ENCODE results near the gene NRG2. TPM values are rescaled to one million over a fixed set of nuclear protein-coding genes. Genes with fewer than 3 reads are reported as not detected.

Gene NRG2
- total and polyA plus RNA-seq, 7 experiments from 2014 or later = 0.05 to 0.22 (median 0.12) TPM; not detected in 3

DNA sequence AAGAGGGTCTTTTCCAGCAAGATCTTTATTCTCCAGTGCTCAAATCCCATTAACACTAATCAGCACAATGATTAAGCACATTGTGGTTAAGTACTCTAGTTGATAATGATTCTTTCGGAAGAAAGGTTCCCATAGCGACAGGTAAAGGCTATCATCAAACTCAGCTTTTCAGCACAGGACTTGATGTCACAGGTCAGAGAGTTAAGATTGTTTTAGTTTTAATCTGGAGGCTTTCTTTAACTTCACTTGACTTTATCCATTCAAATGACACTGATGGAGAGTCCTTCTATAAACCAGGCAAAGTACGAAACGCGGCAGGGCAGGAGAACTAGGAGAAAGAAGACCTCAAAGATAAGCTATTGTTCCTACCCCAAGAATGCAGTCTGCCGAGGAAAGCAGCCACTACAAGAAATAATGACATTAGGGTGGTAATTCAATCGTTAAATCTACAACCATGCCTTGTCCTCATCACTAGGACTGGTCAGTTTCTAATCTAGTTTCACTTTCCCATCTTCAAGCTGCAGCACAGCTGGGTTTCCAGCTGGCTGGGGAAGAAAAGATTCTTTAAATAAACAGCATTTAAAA is 4.6 kb downstream of the NRG2 start:
- Histone ChIP-seq H3K4me1 (ENCODE audit: control insufficient read depth in 2 of 2, insufficient read depth in 2 of 2, low read length in 2 of 2) (peaks cover 3 to 4% of the 10 kb centered on the region in 2 donors), H3K27me3 (ENCODE audit: control insufficient read depth in 2 of 2, insufficient read depth in 2 of 2, low read length in 2 of 2) (peaks cover 0 to 3% of the 10 kb centered on the region in 2 donors), H3K36me3 (ENCODE audit: control insufficient read depth in 2 of 3, insufficient read depth in 3 of 3, low read length in 3 of 3) (no peaks in the 10 kb centered on the region), H3K27ac (ENCODE audit: low read depth, low read length) (no peak overlapping the region), H3K4me3 (ENCODE audit: low read length) (no peak overlapping the region), H3K9me3 (ENCODE audit: control insufficient read depth in 2 of 3, low read length in 3 of 3) (no peaks in the 10 kb centered on the region)
- no peak for ATAC-seq
- H3K27me3 Mint-ChIP-seq = peaks cover 62 to 81% (median 74%) of the 10 kb centered on the region in 5 donors
- no peak overlapping the region for H3K27ac Mint-ChIP-seq
- peaks cover 0 to 5% (median 0%) of the 10 kb centered on the region in 5 donors for H3K36me3 Mint-ChIP-seq
- POLR2A ChIA-PET = no interaction called here
- CTCF ChIA-PET = no interaction called here
- H3K9me3 Mint-ChIP-seq = peaks cover 0 to 7% (median 0%) of the 10 kb centered on the region in 11 donors
- H3K4me1 Mint-ChIP-seq = peaks cover 11 to 19% (median 13%) of the 10 kb centered on the region in 7 donors
- intact Hi-C loops (cut with micrococcal nuclease) = no loop called here
- peak overlapping the region in 5 of 10 donors; percentile 6 to 29 (median 24) for H3K4me3 Mint-ChIP-seq
- DNase-seq = no peak

DNA sequence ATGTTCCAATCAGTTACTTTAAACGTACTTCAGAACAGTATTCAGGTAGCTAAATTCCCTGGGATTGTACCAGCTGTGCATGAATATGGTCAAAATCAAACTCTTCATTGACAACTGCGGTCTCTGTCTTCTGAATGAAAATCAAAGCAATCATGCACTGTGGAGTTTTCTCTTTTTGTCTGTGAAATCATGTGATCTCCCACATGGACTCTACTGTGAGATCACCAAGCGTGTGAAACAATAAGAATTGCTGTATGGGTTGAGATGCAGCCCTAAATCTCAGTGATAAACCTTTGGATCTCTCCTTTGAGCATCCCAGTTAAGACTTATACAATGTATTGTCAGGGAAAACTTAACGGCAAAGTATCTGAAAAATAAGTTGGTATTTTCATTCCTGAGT is 6.1 kb downstream of the NRG2 start:
- no peak overlapping the region for H3K4me3 Mint-ChIP-seq
- CTCF ChIA-PET = interaction anchor here (0.6 to 0.7 kb wide), 2 partner anchors 322 to 423 kb away, joined by 3 to 5 read pairs; no protein-coding TSS in a partner anchor
- Histone ChIP-seq H3K9me3 (ENCODE audit: control insufficient read depth in 2 of 3, low read length in 3 of 3) (no peaks in the 10 kb centered on the region), H3K4me1 (ENCODE audit: control insufficient read depth in 2 of 2, insufficient read depth in 2 of 2, low read length in 2 of 2) (peaks cover 0 to 3% of the 10 kb centered on the region in 2 donors), H3K4me3 (ENCODE audit: low read length) (no peak overlapping the region), H3K27me3 (ENCODE audit: control insufficient read depth in 2 of 2, insufficient read depth in 2 of 2, low read length in 2 of 2) (no peaks in the 10 kb centered on the region), H3K27ac (ENCODE audit: low read depth, low read length) (no peak overlapping the region), H3K36me3 (ENCODE audit: control insufficient read depth in 2 of 3, insufficient read depth in 3 of 3, low read length in 3 of 3) (no peaks in the 10 kb centered on the region)
- POLR2A ChIA-PET = no interaction called here
- peaks cover 63 to 82% (median 81%) of the 10 kb centered on the region in 5 donors for H3K27me3 Mint-ChIP-seq
- no peak overlapping the region for H3K27ac Mint-ChIP-seq
- H3K36me3 Mint-ChIP-seq = peaks cover 0 to 5% (median 0%) of the 10 kb centered on the region in 5 donors
- DNase-seq = no peak
- H3K4me1 Mint-ChIP-seq = peaks cover 8 to 15% (median 13%) of the 10 kb centered on the region in 7 donors
- intact Hi-C loops (cut with micrococcal nuclease) = no loop called here
- ATAC-seq = no peak
- peaks cover 0 to 7% (median 0%) of the 10 kb centered on the region in 11 donors for H3K9me3 Mint-ChIP-seq

DNA sequence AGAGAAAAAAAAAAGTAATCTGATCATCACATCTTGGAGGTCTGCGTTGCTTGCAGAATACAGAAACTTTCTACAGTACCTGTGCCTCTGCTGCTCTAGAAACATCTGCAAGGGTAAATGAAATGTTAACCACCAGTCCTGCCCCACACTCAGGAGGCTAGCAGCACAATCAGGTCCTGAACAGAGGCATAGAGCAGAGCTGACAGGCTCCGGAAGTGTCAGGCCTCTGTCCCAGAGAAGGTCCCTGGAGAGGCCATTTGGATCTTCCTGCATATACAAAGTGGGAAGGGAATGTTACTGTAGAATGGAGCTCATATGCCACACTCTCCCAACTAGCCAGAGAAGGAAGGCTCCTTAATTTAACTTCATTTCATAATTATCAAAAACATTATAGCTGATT is 7.2 kb downstream of the NRG2 start:
- intact Hi-C loops (cut with micrococcal nuclease) = no loop called here
- Histone ChIP-seq H3K36me3 (ENCODE audit: control insufficient read depth in 2 of 3, insufficient read depth in 3 of 3, low read length in 3 of 3) (no peaks in the 10 kb centered on the region), H3K27ac (ENCODE audit: low read depth, low read length) (no peak overlapping the region), H3K27me3 (ENCODE audit: control insufficient read depth in 2 of 2, insufficient read depth in 2 of 2, low read length in 2 of 2) (no peaks in the 10 kb centered on the region), H3K4me3 (ENCODE audit: low read length) (no peak overlapping the region), H3K4me1 (ENCODE audit: control insufficient read depth in 2 of 2, insufficient read depth in 2 of 2, low read length in 2 of 2) (no peaks in the 10 kb centered on the region), H3K9me3 (ENCODE audit: control insufficient read depth in 2 of 3, low read length in 3 of 3) (no peaks in the 10 kb centered on the region)
- DNase-seq (no peak), ATAC-seq (no peak)
- Mint-ChIP-seq H3K27me3 (peaks cover 60 to 79% (median 78%) of the 10 kb centered on the region in 5 donors), H3K36me3 (peaks cover 0 to 5% (median 0%) of the 10 kb centered on the region in 5 donors), H3K27ac (no peak overlapping the region), H3K9me3 (peaks cover 0 to 7% (median 0%) of the 10 kb centered on the region in 11 donors), H3K4me1 (peaks cover 0 to 9% (median 5%) of the 10 kb centered on the region in 7 donors), H3K4me3 (no peak overlapping the region)
- POLR2A ChIA-PET = no interaction called here
- CTCF ChIA-PET = interaction anchor here (0.6 to 0.8 kb wide), 2 partner anchors 29 to 124 kb away, joined by 3 to 4 read pairs; no protein-coding TSS in a partner anchor

DNA sequence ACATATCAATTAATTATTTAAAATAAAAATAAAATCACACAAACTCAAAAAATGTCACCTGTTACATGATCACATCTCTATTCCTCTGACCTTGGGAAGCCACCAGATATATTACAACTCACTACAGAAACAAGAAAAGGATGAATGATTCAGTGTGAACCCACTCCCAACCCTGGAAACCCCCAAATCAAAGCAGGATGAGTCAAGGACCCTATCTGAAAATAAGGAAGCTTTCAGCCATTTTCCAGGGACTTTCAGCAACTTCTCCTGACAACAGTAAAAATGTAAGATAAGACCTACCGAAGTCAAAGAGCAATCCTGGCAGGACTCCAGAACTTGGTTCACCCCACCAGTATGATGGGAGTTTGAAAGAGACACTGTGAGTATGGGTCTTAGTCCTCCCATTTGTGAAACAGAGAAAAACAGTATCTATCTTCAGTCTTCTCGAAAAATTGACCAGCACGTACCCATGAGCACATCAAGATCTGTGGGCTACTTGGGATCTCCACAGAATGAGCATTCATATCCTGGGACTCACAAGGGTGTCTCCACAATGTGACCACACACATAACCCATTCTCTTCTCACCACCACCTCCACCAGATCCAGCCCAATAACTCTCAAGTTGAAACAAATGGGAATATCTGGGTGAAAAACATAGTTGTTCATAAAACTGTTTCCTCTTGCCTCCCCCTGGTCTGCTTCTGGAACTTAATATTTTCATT is 9.9 kb downstream of the NRG2 start:
- Mint-ChIP-seq H3K36me3 (peaks cover 0 to 5% (median 0%) of the 10 kb centered on the region in 5 donors), H3K4me3 (no peak overlapping the region), H3K4me1 (peaks cover 0 to under 1% (median under 1%) of the 10 kb centered on the region in 7 donors), H3K27me3 (peaks cover 46 to 72% (median 66%) of the 10 kb centered on the region in 5 donors), H3K27ac (no peak overlapping the region), H3K9me3 (peaks cover 0 to 7% (median 0%) of the 10 kb centered on the region in 11 donors)
- Histone ChIP-seq H3K4me1 (ENCODE audit: control insufficient read depth in 2 of 2, insufficient read depth in 2 of 2, low read length in 2 of 2) (no peaks in the 10 kb centered on the region), H3K36me3 (ENCODE audit: control insufficient read depth in 2 of 3, insufficient read depth in 3 of 3, low read length in 3 of 3) (no peaks in the 10 kb centered on the region), H3K4me3 (ENCODE audit: low read length) (no peak overlapping the region), H3K27me3 (ENCODE audit: control insufficient read depth in 2 of 2, insufficient read depth in 2 of 2, low read length in 2 of 2) (no peaks in the 10 kb centered on the region), H3K27ac (ENCODE audit: low read depth, low read length) (no peak overlapping the region), H3K9me3 (ENCODE audit: control insufficient read depth in 2 of 3, low read length in 3 of 3) (no peaks in the 10 kb centered on the region)
- POLR2A ChIA-PET = no interaction called here
- CTCF ChIA-PET = no interaction called here
- DNase-seq (no peak), ATAC-seq (no peak)
- intact Hi-C loops (cut with micrococcal nuclease) = no loop called here

DNA sequence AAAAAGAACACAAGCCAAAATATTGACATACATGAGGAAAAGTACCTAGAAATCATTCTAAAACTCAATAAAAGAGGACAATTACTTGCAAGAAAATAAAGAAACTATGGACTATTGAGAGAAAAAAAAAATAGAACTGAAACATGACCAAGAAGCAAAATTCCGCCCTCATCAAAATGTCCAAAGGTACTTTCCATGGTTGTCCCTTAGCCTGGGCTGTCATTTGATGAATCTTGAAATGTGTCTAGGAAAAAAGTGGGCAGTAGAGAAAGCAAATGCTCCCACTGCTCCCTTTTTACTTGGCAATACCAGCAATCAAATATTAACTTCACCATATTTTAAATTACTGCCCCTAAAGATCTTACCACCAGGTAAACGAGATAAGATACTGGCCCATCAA is 10.8 kb downstream of the NRG2 start:
- ChIA-PET CTCF (no interaction called here), POLR2A (no interaction called here)
- H3K9me3 ChIP-seq (ENCODE audit: control insufficient read depth in 2 of 3, low read length in 3 of 3) = no peaks in the 10 kb centered on the region
- peaks cover 43 to 73% (median 61%) of the 10 kb centered on the region in 5 donors for H3K27me3 Mint-ChIP-seq
- DNase-seq (no peak), ATAC-seq (no peak)
- H3K27ac ChIP-seq (ENCODE audit: low read depth, low read length) = no peak overlapping the region
- H3K27ac Mint-ChIP-seq = no peak overlapping the region
- H3K9me3 Mint-ChIP-seq = peaks cover 0 to 7% (median 0%) of the 10 kb centered on the region in 11 donors
- H3K4me3 Mint-ChIP-seq = no peak overlapping the region
- H3K36me3 Mint-ChIP-seq = peaks cover 0 to 5% (median 0%) of the 10 kb centered on the region in 5 donors
- no peaks in the 10 kb centered on the region for H3K4me1 ChIP-seq (ENCODE audit: control insufficient read depth in 2 of 2, insufficient read depth in 2 of 2, low read length in 2 of 2)
- no peaks in the 10 kb centered on the region for H3K27me3 ChIP-seq (ENCODE audit: control insufficient read depth in 2 of 2, insufficient read depth in 2 of 2, low read length in 2 of 2)
- H3K36me3 ChIP-seq (ENCODE audit: control insufficient read depth in 2 of 3, insufficient read depth in 3 of 3, low read length in 3 of 3) = no peaks in the 10 kb centered on the region
- H3K4me1 Mint-ChIP-seq = no peaks in the 10 kb centered on the region
- intact Hi-C loops (cut with micrococcal nuclease) = no loop called here
- H3K4me3 ChIP-seq (ENCODE audit: low read length) = no peak overlapping the region

DNA sequence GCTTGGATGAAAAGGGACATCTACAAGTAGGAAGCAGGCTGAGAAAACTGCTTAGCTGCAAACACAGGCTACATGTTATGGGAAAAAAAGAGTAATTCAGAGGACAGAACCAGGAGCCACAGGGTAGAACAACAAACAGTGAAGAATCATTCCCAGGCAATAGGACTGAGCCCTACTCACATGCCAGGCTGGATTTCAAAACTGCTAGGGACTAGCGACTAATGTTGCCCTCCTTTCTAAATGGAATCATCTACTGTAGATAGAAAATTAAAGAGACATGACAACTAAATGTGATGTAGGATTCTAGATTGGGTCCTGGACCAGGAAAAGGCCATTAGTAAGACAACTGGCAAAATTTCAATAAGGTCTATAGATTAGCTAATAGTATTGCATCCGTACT is 15.3 kb downstream of the NRG2 start:
- H3K27me3 ChIP-seq (ENCODE audit: control insufficient read depth in 2 of 2, insufficient read depth in 2 of 2, low read length in 2 of 2) = peaks cover 0 to 7% of the 10 kb centered on the region in 2 donors
- H3K4me3 ChIP-seq (ENCODE audit: low read length) = no peak overlapping the region
- DNase-seq = no peak
- peaks cover 26 to 53% (median 49%) of the 10 kb centered on the region in 5 donors for H3K27me3 Mint-ChIP-seq
- H3K4me3 Mint-ChIP-seq = no peak overlapping the region
- CTCF ChIA-PET = no interaction called here
- no peaks in the 10 kb centered on the region for H3K4me1 ChIP-seq (ENCODE audit: control insufficient read depth in 2 of 2, insufficient read depth in 2 of 2, low read length in 2 of 2)
- no peaks in the 10 kb centered on the region for H3K9me3 Mint-ChIP-seq
- no peaks in the 10 kb centered on the region for H3K36me3 Mint-ChIP-seq
- ATAC-seq = no peak
- POLR2A ChIA-PET = no interaction called here
- intact Hi-C loops (cut with micrococcal nuclease) = no loop called here
- H3K4me1 Mint-ChIP-seq = peaks cover 0 to 2% (median 0%) of the 10 kb centered on the region in 7 donors
- H3K36me3 ChIP-seq (ENCODE audit: control insufficient read depth in 2 of 3, insufficient read depth in 3 of 3, low read length in 3 of 3) = no peaks in the 10 kb centered on the region
- no peak overlapping the region for H3K27ac Mint-ChIP-seq
- no peaks in the 10 kb centered on the region for H3K9me3 ChIP-seq (ENCODE audit: control insufficient read depth in 2 of 3, low read length in 3 of 3)
- H3K27ac ChIP-seq (ENCODE audit: low read depth, low read length) = no peak overlapping the region
